ENCODE measurements around the gene MCF2.

The MCF2 gene

GRCh38 chrX:139720979-139721378 lies 13.0 kb upstream of the MCF2 start:
- H3K4me2 ChIP-seq (ENCODE audit: low read depth, low read length, poor library complexity, severe bottlenecking), result no peak overlapping the region
- H3K27me3 ChIP-seq (ENCODE audit: insufficient read depth, low read length, poor library complexity, severe bottlenecking), result no peaks in the 10 kb centered on the region
- H3K9me3 ChIP-seq (ENCODE audit: insufficient read depth, low read depth, low read length), result no peaks in the 10 kb centered on the region
- no peak overlapping the region for H3K9ac ChIP-seq (ENCODE audit: low read depth, low read length, poor library complexity, severe bottlenecking)
- H3F3A ChIP-seq (ENCODE audit: low read depth), result no peaks in the 10 kb centered on the region
- H3K9me2 ChIP-seq (replicated peaks; ENCODE audit: low read depth, low read length), result no peaks in the 10 kb centered on the region
- TF ChIP-seq EZH2phosphoT487 (IDR thresholded peaks at IDR 0.05; ENCODE audit: borderline replicate concordance) (no peak), CTCF (conservative IDR thresholded peaks at IDR 0.05; ENCODE audit: low read length) (no peak)
- no peaks in the 10 kb centered on the region for H4K20me1 ChIP-seq (ENCODE audit: insufficient read depth, low read length, poor library complexity, severe bottlenecking)
- H3K4me3 ChIP-seq (ENCODE audit: low read length, poor library complexity, severe bottlenecking), result no peak overlapping the region
- no peak overlapping the region for H2AFZ ChIP-seq (ENCODE audit: low read length)
- no peaks in the 10 kb centered on the region for H3K36me3 ChIP-seq (ENCODE audit: insufficient read depth, low read length)
- no peaks in the 10 kb centered on the region for H3K79me2 ChIP-seq (ENCODE audit: insufficient read depth, low read length)
- no peaks in the 10 kb centered on the region for H3K4me1 ChIP-seq (ENCODE audit: insufficient read depth, low read length, poor library complexity, severe bottlenecking)

- Histone ChIP-seq H3F3A (ENCODE audit: low read depth) (no peaks in the 10 kb centered on the region), H3K9me3 (ENCODE audit: insufficient read depth, low read depth, low read length) (no peaks in the 10 kb centered on the region), H2AFZ (ENCODE audit: low read length) (no peak overlapping the region), H3K36me3 (ENCODE audit: insufficient read depth, low read length) (no peaks in the 10 kb centered on the region), H3K4me1 (ENCODE audit: insufficient read depth, low read length, poor library complexity, severe bottlenecking) (no peaks in the 10 kb centered on the region), H3K9me2 (replicated peaks; ENCODE audit: low read depth, low read length) (no peaks in the 10 kb centered on the region), H3K4me2 (ENCODE audit: low read depth, low read length, poor library complexity, severe bottlenecking) (no peak overlapping the region), H4K20me1 (ENCODE audit: insufficient read depth, low read length, poor library complexity, severe bottlenecking) (no peaks in the 10 kb centered on the region), H3K27me3 (ENCODE audit: insufficient read depth, low read length, poor library complexity, severe bottlenecking) (no peaks in the 10 kb centered on the region), H3K9ac (ENCODE audit: low read depth, low read length, poor library complexity, severe bottlenecking) (no peak overlapping the region), H3K4me3 (ENCODE audit: low read length, poor library complexity, severe bottlenecking) (no peak overlapping the region), H3K79me2 (ENCODE audit: insufficient read depth, low read length) (no peaks in the 10 kb centered on the region)
- no peak for TF ChIP-seq EZH2phosphoT487 (IDR thresholded peaks at IDR 0.05; ENCODE audit: borderline replicate concordance)
- TF ChIP-seq CTCF (conservative IDR thresholded peaks at IDR 0.05; ENCODE audit: low read length), result no peak
Measured at GRCh38 chrX:139720136-139720535, 12.2 kb upstream of the MCF2 start.

- TF ChIP-seq CTCF (conservative IDR thresholded peaks at IDR 0.05; ENCODE audit: low read length) (no peak), EZH2phosphoT487 (IDR thresholded peaks at IDR 0.05; ENCODE audit: borderline replicate concordance) (no peak)
- Histone ChIP-seq H3K9ac (ENCODE audit: low read depth, low read length, poor library complexity, severe bottlenecking) (no peak overlapping the region), H3K4me2 (ENCODE audit: low read depth, low read length, poor library complexity, severe bottlenecking) (no peak overlapping the region), H2AFZ (ENCODE audit: low read length) (no peak overlapping the region), H3K9me3 (ENCODE audit: insufficient read depth, low read depth, low read length) (no peaks in the 10 kb centered on the region), H3K79me2 (ENCODE audit: insufficient read depth, low read length) (no peaks in the 10 kb centered on the region), H3K27me3 (ENCODE audit: insufficient read depth, low read length, poor library complexity, severe bottlenecking) (no peaks in the 10 kb centered on the region), H3K36me3 (ENCODE audit: insufficient read depth, low read length) (no peaks in the 10 kb centered on the region), H3K4me1 (ENCODE audit: insufficient read depth, low read length, poor library complexity, severe bottlenecking) (no peaks in the 10 kb centered on the region), H3K4me3 (ENCODE audit: low read length, poor library complexity, severe bottlenecking) (no peak overlapping the region), H4K20me1 (ENCODE audit: insufficient read depth, low read length, poor library complexity, severe bottlenecking) (no peaks in the 10 kb centered on the region), H3K9me2 (replicated peaks; ENCODE audit: low read depth, low read length) (no peaks in the 10 kb centered on the region), H3F3A (ENCODE audit: low read depth) (no peaks in the 10 kb centered on the region)
Measured at GRCh38 chrX:139702658-139703057, 5.3 kb downstream of the MCF2 start.
